ENCODE measurements around the gene FDCSP.
"Not testable (repeated sequence)": the region's sequence is repeated elsewhere in the genome, so short reads cannot be mapped to it uniquely, and the experiment has no call there.

FDCSP gene

GRCh38 chr4:70239884-70240591 lies 14.1 kb downstream of the FDCSP start:
- no peak for DNase-seq

GRCh38 chr4:70242297-70242696 lies 16.4 kb downstream of the FDCSP start, which contains the start of gene CSN3:
CSN3 (plus strand) TSS chr4:70242597; CDS start chr4:70244820, 2,223 bp downstream.
- DNase-seq: not testable (repeated sequence)

- DNase-seq: no peak
These were observed 17.2 kb downstream of the FDCSP start for GRCh38 chr4:70243091-70243490.

- no peak for DNase-seq
These were observed 25.5 kb downstream of the FDCSP start for GRCh38 chr4:70251250-70251944.

GRCh38 chr4:70251945-70252277 lies 26.0 kb downstream of the FDCSP start:
- DNase-seq: no peak

GRCh38 chr4:70269674-70270073 lies 43.8 kb downstream of the FDCSP start:
- DNase-seq: no peak

- DNase-seq: no peak
These were observed 51.2 kb downstream of the FDCSP start for GRCh38 chr4:70277121-70277520.

- DNase-seq: no peak
These were observed 54.6 kb downstream of the FDCSP start for GRCh38 chr4:70280567-70280966.

Data from CD4-positive, alpha-beta T cell treated with Interleukin-17A for 1 hour (primary cell).